Hematopoietic multipotent progenitor cell (in vitro differentiated cells): ENCODE data around the gene MAGI2. TPM values are rescaled to one million over a fixed set of nuclear protein-coding genes. Genes with fewer than 3 reads are reported as not detected.

Source experiments
- DNase-seq, 3 donors: peaks; one replicate each; pipeline ENCODE4 v3.0.0-alpha.2; 2011 to 2015; ENCODE audit warnings: low read depth in 2 of 3, low spot score in 2 of 3
- total RNA-seq: library from RNA; depleted of rRNA; stranded (reverse); fragments of >200 nt; gene quantifications from one replicate; pipeline ENCODE4 v1.2.3, GENCODE V29; 2012

The MAGI2 gene
- total RNA-seq, 1 donor, result 2.7 TPM

GRCh38 chr7:78396210-78396609, 1057.3 kb downstream of the MAGI2 start:
- no peak for DNase-seq

GRCh38 chr7:78395298-78396036, 1058.0 kb downstream of the MAGI2 start:
- no peak for DNase-seq

- DNase-seq, result no peak
Observed at GRCh38 chr7:78389022-78389421, 1064.4 kb downstream of the MAGI2 start.

- no peak for DNase-seq
Observed at GRCh38 chr7:78386520-78386919, 1066.9 kb downstream of the MAGI2 start.

- DNase-seq, result no peak
Observed at GRCh38 chr7:78383096-78383880, 1070.2 kb downstream of the MAGI2 start.

GRCh38 chr7:78379148-78379547, 1074.3 kb downstream of the MAGI2 start:
- no peak for DNase-seq

- no peak for DNase-seq
Observed at GRCh38 chr7:78377532-78377931, 1075.9 kb downstream of the MAGI2 start.

- no peak for DNase-seq
Observed at GRCh38 chr7:78370936-78371335, 1082.5 kb downstream of the MAGI2 start.

GRCh38 chr7:78368771-78369170, 1084.7 kb downstream of the MAGI2 start:
- DNase-seq, result no peak

GRCh38 chr7:78367280-78367773, 1086.1 kb downstream of the MAGI2 start:
- no peak for DNase-seq

GRCh38 chr7:78363866-78364265, 1089.6 kb downstream of the MAGI2 start:
- DNase-seq, result no peak

GRCh38 chr7:78359836-78360235, 1093.6 kb downstream of the MAGI2 start:
- DNase-seq, result no peak

- no peak for DNase-seq
Observed at GRCh38 chr7:78357709-78358108, 1095.8 kb downstream of the MAGI2 start.

GRCh38 chr7:78355834-78356233, 1097.6 kb downstream of the MAGI2 start:
- no peak for DNase-seq

- DNase-seq, result no peak
Observed at GRCh38 chr7:78350926-78351325, 1102.5 kb downstream of the MAGI2 start.

- no peak for DNase-seq
Observed at GRCh38 chr7:78350391-78350790, 1103.1 kb downstream of the MAGI2 start.

GRCh38 chr7:78346827-78347226, 1106.6 kb downstream of the MAGI2 start:
- no peak for DNase-seq

GRCh38 chr7:78345979-78346378, 1107.5 kb downstream of the MAGI2 start:
- no peak for DNase-seq

GRCh38 chr7:78345293-78345911, 1108.1 kb downstream of the MAGI2 start:
- DNase-seq, result no peak

GRCh38 chr7:78334426-78334825, 1119.0 kb downstream of the MAGI2 start:
- no peak for DNase-seq
